Trophoblast cell (in vitro differentiated cells and primary cell): ENCODE data around the gene SUCLG2.
A peak's percentile ranks its signal among the peaks of the same experiment; 100 is the strongest.

ENCODE experiments used
- DNase-seq, 2 donors: peaks; one replicate each; pipeline ENCODE4 v3.0.0-alpha.2; 2016
- H2AFZ ChIP-seq: 2 replicates; pipeline ENCODE4 v1.6.1; 2013; ENCODE audit warnings: low read length, moderate library complexity, mild to moderate bottlenecking; ENCODE audit not compliant: insufficient read depth, poor library complexity
- H2AK5ac ChIP-seq: 2 replicates; pipeline ENCODE4 v1.6.1; 2013; ENCODE audit warnings: mild to moderate bottlenecking, low read length
- H2BK120ac ChIP-seq: 2 replicates; pipeline ENCODE4 v1.6.1; 2013; ENCODE audit warnings: low read length, mild to moderate bottlenecking, moderate library complexity; ENCODE audit not compliant: insufficient read depth, poor library complexity
- H2BK12ac ChIP-seq: 2 replicates; pipeline ENCODE4 v1.6.1; 2013; ENCODE audit warnings: mild to moderate bottlenecking, low read length, moderate library complexity
- H2BK5ac ChIP-seq: 2 replicates; pipeline ENCODE4 v1.6.1; 2013; ENCODE audit warnings: low read length, low read depth, moderate library complexity, mild to moderate bottlenecking; ENCODE audit not compliant: poor library complexity
- H3K14ac ChIP-seq: 2 replicates; pipeline ENCODE4 v1.6.1; 2013; ENCODE audit warnings: mild to moderate bottlenecking, low read length
- H3K18ac ChIP-seq: 2 replicates; pipeline ENCODE4 v1.6.1; 2013; ENCODE audit warnings: mild to moderate bottlenecking, low read length
- H3K23ac ChIP-seq: 2 replicates; pipeline ENCODE4 v1.6.1; 2013; ENCODE audit warnings: low read length
- H3K27ac ChIP-seq: 2 replicates; pipeline ENCODE4 v1.5.1; 2013; ENCODE audit warnings: low read depth, mild to moderate bottlenecking, inconsistent platforms, low read length, moderate library complexity
- H3K27me3 ChIP-seq: 2 replicates; pipeline ENCODE4 v1.6.1; 2013; ENCODE audit warnings: inconsistent platforms, mild to moderate bottlenecking, low read length, moderate library complexity; ENCODE audit not compliant: insufficient read depth
- H3K36me3 ChIP-seq, 2 experiments: 1 replicate in 1 of 2; 2 replicates in 1 of 2; pipeline ENCODE4 v1.6.1; 2013; ENCODE audit warnings: low read length in 2 of 2, mild to moderate bottlenecking in 2 of 2, moderate library complexity in 1 of 2; ENCODE audit not compliant: insufficient read depth in 2 of 2, control insufficient read depth in 1 of 2
- H3K4ac ChIP-seq: 2 replicates; pipeline ENCODE4 v1.6.1; 2013; ENCODE audit warnings: low read depth, mild to moderate bottlenecking, low read length, moderate library complexity
- H3K4me1 ChIP-seq, 2 experiments: 1 replicate in 1 of 2; 2 replicates in 1 of 2; pipeline ENCODE4 v1.6.1; 2013; ENCODE audit warnings: low read length in 2 of 2, mild to moderate bottlenecking in 2 of 2, moderate library complexity in 1 of 2; ENCODE audit not compliant: insufficient read depth in 2 of 2, control insufficient read depth in 1 of 2
- H3K4me2 ChIP-seq: 2 replicates; pipeline ENCODE4 v1.6.1; 2013; ENCODE audit warnings: inconsistent platforms, mild to moderate bottlenecking, low read length, moderate library complexity
- H3K4me3 ChIP-seq: 2 replicates; pipeline ENCODE4 v1.5.1; 2013; ENCODE audit warnings: mild to moderate bottlenecking, low read depth, low read length, inconsistent platforms
- H3K79me1 ChIP-seq: one replicate; pipeline ENCODE4 v1.6.1; 2013; ENCODE audit warnings: low read length
- H3K79me2 ChIP-seq: 2 replicates; pipeline ENCODE4 v1.6.1; 2013; ENCODE audit warnings: low read length, mild to moderate bottlenecking; ENCODE audit not compliant: control insufficient read depth, insufficient read depth, poor library complexity
- H3K9ac ChIP-seq: 2 replicates; pipeline ENCODE4 v1.6.1; 2013; ENCODE audit warnings: mild to moderate bottlenecking, low read length
- H3K9me3 ChIP-seq: 2 replicates; pipeline ENCODE4 v1.6.1; 2013; ENCODE audit warnings: low read depth, mild to moderate bottlenecking, control low read depth, inconsistent platforms, low read length; ENCODE audit not compliant: insufficient read depth
- H4K12ac ChIP-seq: 2 replicates; pipeline ENCODE4 v1.6.1; 2013; ENCODE audit warnings: low read depth, mild to moderate bottlenecking, low read length, moderate library complexity
- H4K8ac ChIP-seq: 2 replicates; pipeline ENCODE4 v1.6.1; 2013; ENCODE audit warnings: low read depth, mild to moderate bottlenecking, low read length, moderate library complexity
- H4K91ac ChIP-seq: one replicate; pipeline ENCODE4 v1.6.1; 2013; ENCODE audit warnings: low read depth, mild to moderate bottlenecking, low read length, moderate library complexity
- WGBS: extraction: QIAGEN DNeasy Blood & Tissue Kit; methylation state at CpG from one replicate; pipeline ENCODE4 v1.1.7; 2013; ENCODE audit warnings: missing lambda C conversion rate; ENCODE audit not compliant: insufficient read length, insufficient coverage; ENCODE audit errors: extremely low coverage; 5-methylcytosine and 5-hydroxymethylcytosine counted together

SUCLG2 gene

GRCh38 chr3:67386451-67386850 is 268.0 kb downstream of the SUCLG2 start:
- DNase-seq = no peak
- Histone ChIP-seq H2BK5ac (no peak overlapping the region), H3K4me2 (no peak overlapping the region), H3K4ac (no peak overlapping the region), H3K4me1 (no peaks in the 10 kb centered on the region), H2AK5ac (no peak overlapping the region), H2BK12ac (no peak overlapping the region), H4K91ac (no peak overlapping the region), H4K8ac (no peak overlapping the region), H3K27me3 (no peaks in the 10 kb centered on the region), H2AFZ (no peak overlapping the region), H3K27ac (no peak overlapping the region), H3K23ac (no peak overlapping the region), H3K36me3 (no peaks in the 10 kb centered on the region), H4K12ac (no peak overlapping the region), H2BK120ac (no peak overlapping the region), H3K79me1 (no peaks in the 10 kb centered on the region), H3K14ac (no peak overlapping the region), H3K4me3 (no peak overlapping the region), H3K9ac (no peak overlapping the region), H3K9me3 (no peaks in the 10 kb centered on the region), H3K18ac (no peak overlapping the region), H3K79me2 (no peaks in the 10 kb centered on the region)
- no CpG with 5 or more reads among the region's 5 CpGs for WGBS

GRCh38 chr3:67384760-67385397 is 269.5 kb downstream of the SUCLG2 start:
- H3K79me1 ChIP-seq = no peaks in the 10 kb centered on the region
- H4K8ac ChIP-seq = no peak overlapping the region
- H3K14ac ChIP-seq = no peak overlapping the region
- H4K12ac ChIP-seq = no peak overlapping the region
- H3K4me3 ChIP-seq = no peak overlapping the region
- H3K18ac ChIP-seq = no peak overlapping the region
- H4K91ac ChIP-seq = no peak overlapping the region
- no peaks in the 10 kb centered on the region for H3K27me3 ChIP-seq
- no peak overlapping the region for H2BK5ac ChIP-seq
- H2BK120ac ChIP-seq = no peak overlapping the region
- no peak overlapping the region for H3K4ac ChIP-seq
- DNase-seq = peak; percentile 46 to 76
- H3K4me1 ChIP-seq = no peaks in the 10 kb centered on the region
- no peak overlapping the region for H3K27ac ChIP-seq
- no peak overlapping the region for H2BK12ac ChIP-seq
- no peak overlapping the region for H3K23ac ChIP-seq
- H2AK5ac ChIP-seq = no peak overlapping the region
- H3K79me2 ChIP-seq = no peaks in the 10 kb centered on the region
- no peak overlapping the region for H2AFZ ChIP-seq
- H3K36me3 ChIP-seq = no peaks in the 10 kb centered on the region
- H3K9ac ChIP-seq = no peak overlapping the region
- H3K9me3 ChIP-seq = no peaks in the 10 kb centered on the region
- no CpG with 5 or more reads among the region's 10 CpGs for WGBS
- no peak overlapping the region for H3K4me2 ChIP-seq

GRCh38 chr3:67384016-67384415 is 270.4 kb downstream of the SUCLG2 start:
- H3K27me3 ChIP-seq = no peaks in the 10 kb centered on the region
- H2AK5ac ChIP-seq = no peak overlapping the region
- no peaks in the 10 kb centered on the region for H3K9me3 ChIP-seq
- no peak overlapping the region for H2BK5ac ChIP-seq
- no peak for DNase-seq
- no peak overlapping the region for H2BK12ac ChIP-seq
- no peak overlapping the region for H3K27ac ChIP-seq
- no peak overlapping the region for H3K18ac ChIP-seq
- no peak overlapping the region for H2BK120ac ChIP-seq
- no peak overlapping the region for H3K9ac ChIP-seq
- H3K79me1 ChIP-seq = no peaks in the 10 kb centered on the region
- no peak overlapping the region for H3K4ac ChIP-seq
- no peak overlapping the region for H3K4me3 ChIP-seq
- no CpG with 5 or more reads among the region's 5 CpGs for WGBS
- no peak overlapping the region for H4K91ac ChIP-seq
- H4K12ac ChIP-seq = no peak overlapping the region
- H3K23ac ChIP-seq = no peak overlapping the region
- no peak overlapping the region for H4K8ac ChIP-seq
- H3K14ac ChIP-seq = no peak overlapping the region
- H3K36me3 ChIP-seq = no peaks in the 10 kb centered on the region
- H2AFZ ChIP-seq = no peak overlapping the region
- H3K4me2 ChIP-seq = no peak overlapping the region
- H3K4me1 ChIP-seq = no peaks in the 10 kb centered on the region
- H3K79me2 ChIP-seq = no peaks in the 10 kb centered on the region

GRCh38 chr3:67383379-67383778 is 271.0 kb downstream of the SUCLG2 start:
- Histone ChIP-seq H3K4ac (no peak overlapping the region), H3K4me1 (no peaks in the 10 kb centered on the region), H3K9ac (no peak overlapping the region), H3K79me1 (no peaks in the 10 kb centered on the region), H3K4me2 (no peak overlapping the region), H4K91ac (no peak overlapping the region), H3K4me3 (no peak overlapping the region), H2BK12ac (no peak overlapping the region), H3K18ac (no peak overlapping the region), H3K36me3 (no peaks in the 10 kb centered on the region), H3K23ac (no peak overlapping the region), H3K14ac (no peak overlapping the region), H2AFZ (no peak overlapping the region), H2AK5ac (no peak overlapping the region), H3K27ac (no peak overlapping the region), H3K9me3 (no peaks in the 10 kb centered on the region), H4K12ac (no peak overlapping the region), H3K27me3 (no peaks in the 10 kb centered on the region), H2BK5ac (no peak overlapping the region), H4K8ac (no peak overlapping the region), H3K79me2 (no peaks in the 10 kb centered on the region), H2BK120ac (no peak overlapping the region)
- WGBS = no CpG with 5 or more reads among the region's 7 CpGs
- DNase-seq = no peak
